Measurements from ENCODE around the gene NTRK3.

NTRK3 gene

DNA sequence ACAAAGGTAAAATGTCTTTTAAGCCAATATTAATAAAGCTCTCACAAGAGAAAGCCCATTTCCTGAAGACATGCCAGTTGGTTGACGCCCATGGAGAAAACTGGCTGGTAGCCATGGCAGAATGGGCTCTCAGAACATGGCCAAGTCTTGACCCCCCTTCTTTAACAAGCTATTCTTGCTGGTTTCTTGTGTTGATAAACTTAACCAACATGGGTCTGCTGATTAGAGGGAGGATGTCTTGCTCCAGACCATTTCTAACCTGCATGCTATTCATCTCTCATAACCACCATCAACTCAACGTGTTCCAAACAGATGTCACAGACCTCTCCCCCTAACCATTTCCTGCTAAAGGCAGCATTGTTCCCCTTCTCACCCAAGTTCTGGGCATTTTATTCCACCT is 25.7 kb downstream of the NTRK3 start:
- no peak for DNase-seq

- no peak for DNase-seq
These were observed 31.1 kb downstream of the NTRK3 start for GRCh38 chr15:88225461-88225860.

GRCh38 chr15:88223084-88223483 is 33.5 kb downstream of the NTRK3 start:
- no peak for DNase-seq

DNA sequence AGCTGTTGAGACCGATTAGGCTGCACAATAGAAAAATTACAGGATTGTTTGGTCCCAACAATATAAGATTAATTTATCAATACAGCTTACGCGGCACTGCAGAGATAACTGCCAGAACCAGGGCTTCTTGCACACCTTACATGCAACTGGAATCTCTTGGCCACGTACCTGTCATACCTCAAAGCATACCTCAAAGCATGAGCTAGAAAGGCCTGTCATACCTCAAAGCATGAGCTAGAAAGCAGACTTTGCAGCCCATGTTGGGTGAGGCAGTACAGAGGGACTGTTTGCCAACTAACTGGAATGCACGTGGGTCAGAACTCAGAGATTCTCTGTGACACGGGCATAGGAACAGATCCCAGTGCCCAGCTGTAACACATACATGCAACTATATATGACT is 34.7 kb downstream of the NTRK3 start:
- DNase-seq: no peak

- DNase-seq: peak; percentile 24
These were observed 35.9 kb downstream of the NTRK3 start for GRCh38 chr15:88220443-88221335.

- DNase-seq: no peak
These were observed 36.9 kb downstream of the NTRK3 start for GRCh38 chr15:88219623-88220022.

DNA sequence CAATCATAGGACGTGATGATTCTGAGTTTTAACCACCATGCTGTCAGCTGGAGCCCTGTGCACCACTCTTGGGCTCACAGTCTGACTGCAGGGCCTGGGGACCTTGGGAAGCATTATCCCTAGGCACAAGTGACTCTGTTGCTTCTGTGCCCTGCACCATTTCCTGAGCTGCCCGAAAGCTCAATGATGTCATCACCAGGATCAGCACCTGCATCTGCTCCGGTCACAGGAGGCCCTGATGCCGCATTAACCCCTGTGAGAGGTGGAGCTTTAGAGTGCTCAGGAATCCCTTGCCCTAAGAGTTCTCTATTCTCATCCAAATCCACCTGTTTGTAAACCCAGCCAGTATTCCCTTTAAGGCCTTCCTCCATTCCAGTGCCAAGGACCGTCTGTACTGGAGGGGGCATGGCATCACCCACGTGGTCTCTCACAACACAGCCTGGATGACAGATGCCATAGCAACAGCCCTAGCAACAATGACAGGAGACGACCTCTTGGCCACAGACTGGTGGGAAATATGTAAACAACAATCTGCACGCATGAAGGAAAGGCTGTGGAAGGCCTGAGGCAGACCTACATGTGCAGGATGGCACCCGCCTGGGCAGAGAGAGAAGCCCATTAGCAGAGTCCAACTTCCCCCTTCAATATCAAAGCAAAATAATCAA is 37.9 kb downstream of the NTRK3 start:
- DNase-seq: no peak

GRCh38 chr15:88215066-88215648 is 41.4 kb downstream of the NTRK3 start:
- DNase-seq: no peak

GRCh38 chr15:88209111-88209510 is 47.4 kb downstream of the NTRK3 start:
- DNase-seq: no peak

GRCh38 chr15:88208396-88208795 is 48.1 kb downstream of the NTRK3 start:
- no peak for DNase-seq

DNA sequence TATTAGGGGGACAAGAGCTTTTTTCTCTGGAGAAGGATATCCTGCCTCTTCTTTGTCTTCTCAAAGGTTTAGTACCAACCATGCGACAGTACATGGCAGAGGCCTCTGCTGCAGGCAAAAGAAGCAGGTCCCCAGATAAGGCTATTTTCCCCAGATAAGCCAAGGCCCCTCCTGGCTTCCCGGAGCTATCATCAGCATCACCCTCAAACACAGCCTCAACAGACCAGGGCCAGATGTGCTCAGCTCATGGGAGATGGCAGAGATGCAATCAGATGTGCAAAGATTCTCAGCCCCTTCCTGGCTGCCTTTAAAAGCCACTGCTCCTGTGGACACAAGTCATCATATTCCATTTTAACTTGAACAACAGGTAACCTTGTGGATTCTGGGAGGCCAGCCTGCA is 49.0 kb downstream of the NTRK3 start:
- no peak for DNase-seq

DNA sequence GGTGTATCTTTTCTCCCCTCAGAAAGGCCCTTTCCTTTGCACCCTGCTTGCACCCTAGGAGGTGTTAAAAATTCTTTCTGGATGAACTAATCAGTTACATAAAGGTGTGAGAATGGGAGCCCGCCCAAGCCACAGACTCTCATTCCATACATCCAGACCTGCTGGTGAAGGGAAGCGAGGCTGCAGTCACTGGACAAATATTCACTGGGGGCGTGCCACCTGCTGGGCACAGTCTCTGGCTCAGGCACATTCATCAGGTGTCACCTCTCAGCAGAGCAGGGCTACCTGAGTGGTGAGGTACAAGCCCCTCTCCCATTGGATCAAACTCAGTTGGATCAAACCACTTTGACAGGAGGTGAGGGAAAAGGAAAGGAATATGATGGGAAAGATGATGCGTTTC is 52.0 kb downstream of the NTRK3 start:
- DNase-seq: no peak

- no peak for DNase-seq
These were observed 54.3 kb downstream of the NTRK3 start for GRCh38 chr15:88202231-88202630.

GRCh38 chr15:88201207-88201606 is 55.3 kb downstream of the NTRK3 start:
- no peak for DNase-seq

DNA sequence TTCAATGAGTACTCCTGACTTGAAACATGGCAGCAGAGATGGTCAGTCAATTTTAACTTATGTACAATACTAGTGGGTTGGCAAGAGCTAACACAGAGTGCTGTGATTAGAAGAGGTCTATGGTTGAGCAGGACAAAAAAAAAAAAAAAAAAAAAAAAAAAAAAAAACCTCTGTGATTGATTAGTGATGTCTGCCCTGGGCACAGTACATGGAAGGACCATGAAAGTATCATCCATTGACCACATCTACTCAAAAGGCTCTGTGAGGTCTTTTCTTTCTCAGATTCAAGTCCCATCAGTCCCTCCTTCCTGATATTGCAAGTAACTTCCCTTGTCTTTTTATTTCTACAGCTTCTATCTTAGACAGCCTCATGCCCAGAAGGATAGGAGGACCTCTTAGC is 59.6 kb downstream of the NTRK3 start:
- no peak for DNase-seq

DNA sequence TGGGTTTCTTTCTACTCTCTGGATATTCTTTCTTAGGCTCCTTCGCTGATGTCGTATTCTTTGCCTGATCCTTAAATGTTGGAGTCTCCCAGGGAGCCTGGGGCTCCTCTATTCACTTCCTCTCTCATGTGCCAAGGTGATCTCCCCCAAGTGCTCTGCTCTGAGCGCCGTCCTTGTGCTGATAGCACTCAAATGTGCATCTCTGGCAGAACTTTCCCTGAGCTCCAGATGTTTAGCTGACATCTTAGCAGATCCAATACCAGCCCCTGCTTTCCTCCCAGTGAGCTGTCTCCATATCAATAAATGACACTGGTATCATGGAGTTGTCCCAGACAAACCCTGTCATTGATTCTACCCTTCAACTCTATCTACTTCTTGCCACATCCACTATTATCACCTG is 62.4 kb downstream of the NTRK3 start:
- no peak for DNase-seq

DNA sequence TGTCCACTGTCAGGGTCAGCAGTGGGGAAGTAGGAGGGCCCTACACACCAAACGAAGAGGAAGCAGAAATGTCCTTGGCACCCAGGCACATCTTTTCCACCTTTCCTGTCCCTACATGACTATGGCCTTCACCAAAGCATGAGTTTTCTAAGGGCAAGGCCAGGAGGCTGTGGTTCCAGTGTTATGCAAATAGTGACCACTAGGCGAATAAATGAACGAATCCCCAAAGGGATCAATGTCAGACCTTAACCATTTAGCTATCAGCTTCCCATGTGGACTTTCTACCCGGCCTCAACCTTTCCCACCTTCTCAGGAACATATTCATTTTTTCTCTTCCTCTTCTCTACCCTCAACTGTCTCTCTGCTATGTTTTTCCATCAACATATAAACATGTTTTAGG is 63.1 kb downstream of the NTRK3 start:
- no peak for DNase-seq

DNA sequence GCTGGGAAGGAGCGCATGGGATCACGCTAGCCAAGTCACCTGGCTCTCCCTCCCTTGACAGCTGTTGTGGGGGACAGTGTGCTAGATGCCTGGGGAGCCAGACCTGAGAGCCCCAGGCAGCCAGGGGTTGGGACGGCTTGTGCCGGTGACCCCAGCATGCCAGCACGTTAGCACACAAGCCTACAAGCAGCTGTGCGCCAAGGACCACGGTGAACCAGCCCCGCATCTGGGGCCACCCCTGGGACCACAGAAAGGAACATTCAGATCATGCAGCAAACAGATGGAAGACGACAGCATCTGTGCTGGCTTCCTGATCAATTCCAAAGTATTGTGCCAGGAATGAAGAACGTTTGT is 64.8 kb downstream of the NTRK3 start:
- no peak for DNase-seq

DNA sequence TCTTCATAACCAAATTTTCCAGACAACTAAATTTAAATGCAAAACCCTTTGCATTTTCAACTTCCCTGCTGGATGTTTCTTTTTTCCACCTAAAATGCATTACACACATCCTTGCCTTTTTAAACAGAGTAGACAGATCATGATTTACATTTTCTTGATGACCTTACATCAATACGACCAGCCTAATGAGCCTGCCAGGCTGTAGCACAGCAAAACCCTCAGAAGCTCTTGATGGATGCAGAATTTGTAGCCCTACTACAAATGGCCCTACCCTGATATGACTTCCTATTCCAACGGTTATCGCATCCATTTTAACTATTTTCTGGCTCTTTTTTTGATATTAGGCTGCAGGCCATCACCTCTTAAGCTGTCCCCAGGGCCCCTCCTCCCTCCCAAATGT is 66.3 kb downstream of the NTRK3 start:
- DNase-seq: no peak

DNA sequence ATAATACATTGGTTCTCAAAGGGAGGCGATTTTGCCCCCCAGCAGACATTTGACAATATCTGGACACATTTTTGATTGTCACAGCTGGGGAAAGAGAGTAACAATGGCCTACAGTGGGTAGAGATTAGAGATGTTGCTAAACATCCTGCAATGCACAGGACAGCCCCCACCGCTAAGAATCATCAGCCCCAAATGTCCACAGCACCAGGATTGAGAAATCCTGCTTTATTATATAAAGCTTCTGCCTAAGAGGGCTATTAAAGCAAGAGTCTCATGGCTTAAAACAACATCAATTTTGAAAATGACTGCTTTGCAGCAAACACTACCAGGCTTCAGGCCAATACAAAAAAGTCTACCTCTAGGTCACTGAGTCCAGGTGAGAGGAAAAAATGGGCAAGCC is 68.2 kb downstream of the NTRK3 start:
- DNase-seq: no peak

GRCh38 chr15:88187195-88187594 is 69.3 kb downstream of the NTRK3 start:
- DNase-seq: peak; percentile 8

- no peak for DNase-seq
These were observed 71.0 kb downstream of the NTRK3 start for GRCh38 chr15:88185584-88185983.

DNA sequence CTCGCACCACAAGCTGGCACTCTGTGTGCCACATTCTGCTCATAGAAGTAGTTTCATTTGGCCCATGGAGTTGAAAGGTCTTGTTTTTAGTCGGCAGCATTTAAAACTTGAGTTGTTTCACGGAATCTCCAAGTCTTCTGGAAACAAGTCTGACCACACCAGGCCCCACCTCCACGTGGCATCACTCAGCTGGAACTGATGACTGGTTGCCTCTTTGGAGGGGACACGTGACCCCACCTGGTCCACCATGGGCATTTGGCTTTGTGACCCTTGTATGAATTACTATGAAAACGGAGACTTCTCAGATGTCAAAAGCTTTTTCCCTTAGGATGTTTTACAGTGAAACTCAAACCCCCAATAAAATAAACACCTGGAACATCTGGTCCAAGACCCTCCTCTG is 74.9 kb downstream of the NTRK3 start:
- DNase-seq: no peak

DNA sequence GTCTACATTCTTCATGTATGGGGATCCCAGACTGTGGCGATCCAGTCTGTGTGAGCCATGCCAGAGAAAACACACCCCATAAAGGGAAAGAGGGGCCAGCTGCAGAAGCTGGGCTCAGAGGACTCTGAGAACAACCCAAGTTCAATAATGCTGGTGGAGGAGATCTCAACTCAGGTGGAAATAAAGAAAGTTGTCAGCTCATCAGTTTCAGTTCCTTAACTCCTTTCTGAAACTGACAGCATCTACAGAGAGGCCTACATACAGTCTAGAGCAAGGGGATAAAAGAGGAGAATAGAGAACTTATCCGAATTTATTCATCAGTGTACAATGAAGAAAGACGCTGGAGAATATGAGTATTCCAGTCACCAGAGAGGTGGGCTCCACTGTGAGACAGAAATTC is 77.0 kb downstream of the NTRK3 start:
- no peak for DNase-seq

All from fibroblast of skin of scalp (primary cell).